K562 (cell line): ENCODE data around the gene FARP2. TPM values are rescaled to one million over a fixed set of nuclear protein-coding genes. Genes with fewer than 3 reads are reported as not detected.

Experiments used
- ATAC-seq: fragments of 200-7000 bp; cut with Tn5 transposase; 3 replicates; pipeline ENCODE4 v1.9.1; 2020; ENCODE audit warnings: moderate library complexity
- BruUV-seq: library from RNA; stranded (reverse); fragments of 400-500 nt; replicated peaks from 2 replicates; lab custom pipeline; 2021; lab: Mats Ljungman, UMichigan
- CTCF ChIA-PET: fragments of 300-600 bp; formaldehyde crosslinking; extraction: SDS; loops from one replicate; lab custom pipeline; 2021; ENCODE audit warnings: low intra/inter-chr PET ratio; lab: Yijun Ruan, JAX
- POLR2A ChIA-PET: fragments of 300-600, 350-650 bp; sonication (Branson Sonifier 250); formaldehyde crosslinking; extraction: SDS; loops from one replicate; lab custom pipeline; 2021; ENCODE audit warnings: antibody characterized with exemption, inconsistent platforms; lab: Yijun Ruan, JAX
- DNase-seq, 4 experiments: peaks; one replicate each; pipeline versions ENCODE4 v3.0.0 to v3.0.0-alpha.2; 2011 to 2018; ENCODE audit warnings: low spot score in 3 of 4, mixed read lengths in 3 of 4; ENCODE audit errors: extremely low read depth in 1 of 4
- FAIRE-seq: peaks from 2 replicates; lab custom pipeline; 2011; peaks lifted over from hg19 to GRCh38; lab: Jason Lieb, UNC
- H2AFZ ChIP-seq: 2 replicates; pipeline ENCODE4 v1.6.0; 2011; ENCODE audit warnings: low read depth, low read length, control low read depth, inconsistent platforms
- H3K27ac ChIP-seq: fragments of 200-600 bp; 3 replicates; pipeline ENCODE4 v1.8.0; 2011; ENCODE audit warnings: low read depth, mild to moderate bottlenecking, control low read depth, inconsistent platforms, low read length, moderate library complexity, mixed read lengths; ENCODE audit errors: extremely low read depth
- H3K27me3 ChIP-seq, 2 experiments: fragments of 300-600 bp in 1 of 2; 2 replicates in 1 of 2; 3 replicates in 1 of 2; pipeline versions ENCODE4 v1.6.0 to v1.8.0; 2011; ENCODE audit warnings: inconsistent platforms in 2 of 2, low read length in 2 of 2, mild to moderate bottlenecking in 1 of 2, mixed read lengths in 1 of 2, moderate library complexity in 1 of 2; ENCODE audit not compliant: control insufficient read depth in 2 of 2, insufficient read depth in 2 of 2
- H3K36me3 ChIP-seq: fragments of 300-600 bp; 3 replicates; pipeline ENCODE4 v1.8.0; 2011; ENCODE audit warnings: mild to moderate bottlenecking, low read length, inconsistent platforms; ENCODE audit not compliant: control insufficient read depth, insufficient read depth
- H3K4me1 ChIP-seq, 2 experiments: fragments of 200-600 bp in 1 of 2; replicated peaks in 1 of 2; 2 replicates in 1 of 2; 3 replicates in 1 of 2; pipeline versions ENCODE4 v1.5.1 to v1.8.0; 2011; ENCODE audit warnings: inconsistent platforms in 2 of 2, low read length in 2 of 2, mild to moderate bottlenecking in 1 of 2, mixed read lengths in 1 of 2, moderate library complexity in 1 of 2; ENCODE audit not compliant: control insufficient read depth in 2 of 2, insufficient read depth in 2 of 2
- H3K4me2 ChIP-seq: 2 replicates; pipeline ENCODE4 v1.6.1; 2011; ENCODE audit warnings: low read length, control low read depth, inconsistent platforms, mixed read lengths; ENCODE audit not compliant: insufficient read depth
- H3K4me3 ChIP-seq: fragments of 200-600 bp; sonication (generic), shearing (Covaris generic); 2 replicates; pipeline ENCODE4 v1.5.1; 2016; ENCODE audit warnings: control low read depth, inconsistent platforms
- H3K79me2 ChIP-seq: fragments of 200-600 bp; 3 replicates; pipeline ENCODE4 v1.8.0; 2011; ENCODE audit warnings: low read length, inconsistent platforms; ENCODE audit not compliant: control insufficient read depth, insufficient read depth
- H3K9ac ChIP-seq, 2 experiments: 2 replicates each; pipeline versions ENCODE4 v1.6.0 to v1.6.1; 2011; ENCODE audit warnings: low read depth in 2 of 2, low read length in 2 of 2, control low read depth in 1 of 2, inconsistent platforms in 1 of 2, mild to moderate bottlenecking in 1 of 2, mixed read lengths in 1 of 2; ENCODE audit not compliant: insufficient read depth in 1 of 2
- H3K9me1 ChIP-seq: one replicate; pipeline ENCODE4 v1.6.0; 2011; ENCODE audit warnings: inconsistent platforms, mild to moderate bottlenecking, low read length, moderate library complexity; ENCODE audit not compliant: control insufficient read depth, insufficient read depth
- H3K9me3 ChIP-seq: replicated peaks from 2 replicates; pipeline ENCODE4 v1.5.1; 2011; ENCODE audit warnings: low read depth, low read length, inconsistent platforms; ENCODE audit not compliant: control insufficient read depth, insufficient read depth
- H4K20me1 ChIP-seq: replicated peaks from 2 replicates; pipeline ENCODE4 v1.6.1; 2011; ENCODE audit warnings: low read length, inconsistent platforms, mixed read lengths; ENCODE audit not compliant: control insufficient read depth, insufficient read depth
- CBFA2T3 ChIP-seq: fragments of 450-650 bp; IDR thresholded peaks from 2 replicates; pipeline ENCODE4 v1.6.1; 2017
- CBX1 ChIP-seq: sonication (generic); IDR thresholded peaks from 2 replicates; pipeline ENCODE4 v1.6.1; 2016; ENCODE audit warnings: antibody characterized with exemption, low read depth, mild to moderate bottlenecking
- EHMT2 ChIP-seq: fragments of 450-650 bp; IDR thresholded peaks from 2 replicates; pipeline ENCODE4 v1.6.1; 2018; ENCODE audit warnings: antibody characterized with exemption
- EP300 ChIP-seq: IDR thresholded peaks from 2 replicates; pipeline ENCODE4 v1.6.1; 2012; ENCODE audit warnings: low read length, improper control_type of control experiment
- MAFK ChIP-seq: IDR thresholded peaks from 2 replicates; pipeline ENCODE4 v1.6.1; 2011; ENCODE audit warnings: low read length, improper control_type of control experiment
- MCM5 ChIP-seq: fragments of 450-650 bp; IDR thresholded peaks from 2 replicates; pipeline ENCODE4 v1.6.1; 2016; ENCODE audit warnings: low read depth
- MEIS2 ChIP-seq: fragments of 450-650 bp; IDR thresholded peaks from 2 replicates; pipeline ENCODE4 v1.6.1; 2014; ENCODE audit warnings: mild to moderate bottlenecking; ENCODE audit not compliant: partially characterized antibody
- MTA2 ChIP-seq: fragments of 450-650 bp; IDR thresholded peaks from 2 replicates; pipeline ENCODE4 v1.6.1; 2016; ENCODE audit warnings: low read depth
- NONO ChIP-seq, 2 experiments: fragments of 200-400 bp in 1 of 2; fragments of 450-650 bp in 1 of 2; formaldehyde crosslinking in 1 of 2; IDR thresholded peaks; 2 replicates each; pipeline ENCODE4 v1.6.1; 2017; ENCODE audit warnings: low read depth in 2 of 2, mild to moderate bottlenecking in 2 of 2, moderate library complexity in 2 of 2, low read length in 1 of 2
- PHF8 ChIP-seq: fragments of 200-600 bp; sonication (generic); IDR thresholded peaks from 2 replicates; pipeline ENCODE4 v1.6.1; 2012; ENCODE audit warnings: mixed run types, mild to moderate bottlenecking, inconsistent platforms, low read length, moderate library complexity, borderline replicate concordance
- RCOR1 ChIP-seq, 2 experiments: IDR thresholded peaks; 2 replicates each; pipeline ENCODE4 v1.6.1; 2012; ENCODE audit warnings: low read depth in 2 of 2, low read length in 2 of 2, borderline replicate concordance in 1 of 2, improper control_type of control experiment in 1 of 2
- TCF3 ChIP-seq: sonication (generic); formaldehyde crosslinking; IDR thresholded peaks from 2 replicates; pipeline ENCODE4 v1.4.0; 2020; ENCODE audit warnings: mild to moderate bottlenecking, missing genetic modification reagents
- TRIM24 ChIP-seq, 2 experiments: fragments of 450-650 bp; IDR thresholded peaks; 2 replicates each; pipeline ENCODE4 v1.6.1; 2016
- ZNF263 ChIP-seq: sonication (generic); formaldehyde crosslinking; IDR thresholded peaks from 2 replicates; pipeline ENCODE4 v1.8.0; 2022; ENCODE audit warnings: mild to moderate bottlenecking, missing genetic modification reagents, borderline replicate concordance
- WGBS: fragments of 100-300 bp; shearing (Covaris generic); methylation state at CpG from one replicate; pipeline ENCODE4 v1.1.6; 2016; ENCODE audit warnings: low coverage, mixed read lengths; ENCODE audit not compliant: insufficient coverage; ENCODE audit errors: missing lambda C conversion rate; 5-methylcytosine and 5-hydroxymethylcytosine counted together
- in situ Hi-C: fragments of 300-500 bp; cut with MboI; formaldehyde crosslinking; loops from 4 replicates; pipeline ENCODE4 v1.15.0; 2018; ENCODE audit warnings: inconsistent platforms, mixed read lengths
- intact Hi-C: fragments of 100-400 bp; cut with micrococcal nuclease; formaldehyde crosslinking; loops from 2 replicates; pipeline ENCODE4 v1.14.2; 2022
- polyA plus RNA-seq, 8 experiments: library from polyadenylated mRNA; depleted of rRNA in 4 of 8; stranded (reverse) in 5 of 8; unstranded in 3 of 8; fragments of >200 nt; fragmentation: Nextera tagmentation in 2 of 8; fragmentation: Illumina TruSeq in 1 of 8; extraction: Ambion mirVana in 2 of 8; extraction: Trizol in 1 of 8; gene quantifications; 2 replicates each; pipeline versions ENCODE4 v1.2.1 to v1.2.3, GENCODE V29; 2011 to 2014; ENCODE audit warnings: inconsistent platforms in 1 of 8, missing spikeins in 1 of 8
- total RNA-seq, 7 experiments: library from RNA; depleted of rRNA in 6 of 7; stranded (reverse); fragments of >200 nt in 6 of 7; fragmentation: Illumina TruSeq in 2 of 7; extraction: Trizol in 2 of 7; gene quantifications; 2 replicates each; pipeline versions ENCODE4 v1.2.1 to v1.2.3, GENCODE V29; 2011 to 2021; ENCODE audit warnings: low replicate concordance in 1 of 7
- TF ChIP-seq, protein P1 (sequence below): fragments of 450-650 bp; formaldehyde crosslinking; IDR thresholded peaks from 2 replicates; pipeline ENCODE4 v1.4.0; 2022; ENCODE audit warnings: missing genetic modification characterization

Gene FARP2
- total and polyA plus RNA-seq, 9 of the 15 experiments (the other 6 are each of a cell fraction or from before 2014, with no cell fraction given), result 4.1 to 38.1 (median 21.1) TPM

DNA sequence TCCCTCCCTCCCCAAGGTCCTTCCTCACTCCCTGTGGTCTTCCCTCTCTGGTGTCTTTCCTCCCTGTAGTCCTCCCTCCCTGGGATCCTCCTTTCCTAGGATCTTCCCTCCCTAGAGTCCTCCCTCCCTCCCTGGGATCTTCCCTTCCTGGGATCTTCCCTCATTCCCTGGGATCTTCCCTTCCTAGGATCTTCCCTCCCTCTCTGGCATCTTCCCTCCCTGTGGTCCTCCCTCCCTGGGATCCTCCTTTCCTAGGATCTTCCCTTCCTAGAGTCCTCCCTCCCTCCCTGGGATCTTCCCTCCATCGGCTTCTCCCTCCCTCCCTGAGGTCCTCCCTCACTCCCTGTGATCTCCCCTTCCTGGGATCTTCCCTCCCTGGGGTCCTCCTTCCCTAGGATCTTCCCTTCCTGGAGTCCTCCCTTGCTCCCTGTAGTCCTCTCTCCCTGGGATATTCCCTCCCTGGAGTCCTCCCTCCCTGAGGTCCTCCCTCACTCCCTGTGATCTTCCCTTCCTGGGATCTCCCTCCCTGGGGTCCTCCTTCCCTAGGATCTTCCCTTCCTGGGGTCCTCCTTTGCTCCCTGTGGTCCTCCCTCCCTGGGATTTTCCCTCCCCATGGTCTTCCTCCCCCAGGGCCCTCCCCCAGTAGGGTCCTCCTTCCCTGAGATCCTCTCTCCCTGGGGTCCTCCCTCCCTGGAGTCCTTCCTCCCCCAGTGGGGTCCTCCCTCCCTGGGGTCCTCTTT lies 129.3 kb downstream of the FARP2 start:
- FAIRE-seq, result no peak
- H4K20me1 ChIP-seq, result no peaks in the 10 kb centered on the region
- CTCF ChIA-PET, result no interaction called here
- BruUV-seq, result no TSS peak
- H3K9ac ChIP-seq, result no peak overlapping the region; a peak in 1 of 4 replicates
- no peak overlapping the region for H2AFZ ChIP-seq
- ATAC-seq, result no peak
- H3K4me1 ChIP-seq, result peaks cover 13 to 15% of the 10 kb centered on the region in 2 experiments; a peak in 4 of 5 replicates
- intact Hi-C loops, result no loop called here
- H3K79me2 ChIP-seq, result no peaks in the 10 kb centered on the region
- in situ Hi-C loops, result no loop called here
- peaks cover 2% of the 10 kb centered on the region for H3K9me1 ChIP-seq
- H3K4me3 ChIP-seq, result no peak overlapping the region
- no CpG with 5 or more reads among the region's 1 CpG for WGBS
- peak; percentile 92 for TF ChIP-seq ZNF263
- TF ChIP-seq, protein P1, sequence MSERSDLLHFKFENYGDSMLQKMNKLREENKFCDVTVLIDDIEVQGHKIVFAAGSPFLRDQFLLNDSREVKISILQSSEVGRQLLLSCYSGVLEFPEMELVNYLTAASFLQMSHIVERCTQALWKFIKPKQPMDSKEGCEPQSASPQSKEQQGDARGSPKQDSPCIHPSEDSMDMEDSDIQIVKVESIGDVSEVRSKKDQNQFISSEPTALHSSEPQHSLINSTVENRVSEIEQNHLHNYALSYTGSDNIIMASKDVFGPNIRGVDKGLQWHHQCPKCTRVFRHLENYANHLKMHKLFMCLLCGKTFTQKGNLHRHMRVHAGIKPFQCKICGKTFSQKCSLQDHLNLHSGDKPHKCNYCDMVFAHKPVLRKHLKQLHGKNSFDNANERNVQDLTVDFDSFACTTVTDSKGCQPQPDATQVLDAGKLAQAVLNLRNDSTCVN (CRISPR knock-in tag), result no peak
- TF ChIP-seq, all 486 proteins: peak for 1
- Histone ChIP-seq H3K27me3 (no peaks in the 10 kb centered on the region), H3K9me3 (no peaks in the 10 kb centered on the region), H3K27ac (no peak overlapping the region), H3K36me3 (no peaks in the 10 kb centered on the region), H3K4me2 (no peak overlapping the region)
- no peak for DNase-seq
- POLR2A ChIA-PET, result no interaction called here

DNA sequence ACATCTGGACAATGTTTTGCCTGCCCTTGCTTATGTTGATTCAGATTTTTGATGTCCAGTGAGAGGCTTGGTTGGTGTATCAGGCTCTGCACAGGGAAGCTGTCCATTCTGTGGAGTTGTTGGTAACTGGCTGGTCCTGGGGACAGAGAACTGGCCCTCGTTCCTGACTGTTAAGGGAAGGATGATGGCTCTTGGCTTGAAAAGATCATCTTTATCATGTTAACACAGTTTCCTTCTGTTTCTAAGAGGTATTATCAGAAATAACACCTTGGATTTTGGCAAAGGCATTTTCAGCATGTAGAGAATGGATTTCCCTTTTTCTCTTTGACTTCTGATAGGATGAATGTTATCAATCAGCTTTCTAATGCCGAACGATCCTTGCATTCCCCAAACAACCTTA lies 133.0 kb downstream of the FARP2 start:
- ChIA-PET CTCF (no interaction called here), POLR2A (interaction anchor here (1.5 to 2.2 kb wide), 2 partner anchors 10 to 11 kb away, joined by 4 to 6 read pairs; no protein-coding TSS in a partner anchor)
- FAIRE-seq (peak; percentile 93), ATAC-seq (peak; percentile 65), DNase-seq (peak; percentile 63 to 71 (median 64))
- 0% methylated on average over 3 of the region's 3 CpGs for WGBS
- in situ Hi-C loops (no loop called here), intact Hi-C loops (no loop called here)
- BruUV-seq, result no TSS peak
- no peaks in the 10 kb centered on the region for H4K20me1 ChIP-seq
- H3K9me1 ChIP-seq, result peaks cover 4% of the 10 kb centered on the region
- H3K36me3 ChIP-seq, result peaks cover 10% of the 10 kb centered on the region; the same call in 2 of the 3 replicates
- H3K27ac ChIP-seq, result 0 out of 3 replicates have a peak overlapping the region, but pooled peaks have one; percentile 9
- H3K4me2 ChIP-seq, result peak overlapping the region; percentile 36; the same call in 1 of the 2 replicates
- no peak overlapping the region for H3K4me3 ChIP-seq
- peaks cover 22 to 32% of the 10 kb centered on the region in 2 experiments; a peak in 4 of 5 replicates for H3K4me1 ChIP-seq
- H3K9me3 ChIP-seq, result no peaks in the 10 kb centered on the region
- no peak overlapping the region for H2AFZ ChIP-seq
- H3K9ac ChIP-seq, result no peak overlapping the region
- no peaks in the 10 kb centered on the region for H3K79me2 ChIP-seq
- H3K27me3 ChIP-seq, result no peaks in the 10 kb centered on the region
- TF ChIP-seq MAFK (no peak), MTA2 (0 out of 2 replicates have a peak, but pooled peaks have one; percentile 36), RCOR1 (IDR thresholded peaks at IDR 0.05; ENCODE audit: borderline replicate concordance in 1 of 2, low read depth in 2 of 2, low read length in 2 of 2) (no peak), EHMT2 (0 out of 2 replicates have a peak, but pooled peaks have one; percentile 15), TCF3 (CRISPR knock-in tag) (peak; percentile 87), TRIM24 (IDR thresholded peaks at IDR 0.05) (peak in 1 of 2 experiments; percentile 42; a peak in 1 of 4 replicates), MEIS2 (peak; percentile 2), CBFA2T3 (peak; percentile 86), MCM5 (no peak), PHF8 (no peak), NONO (IDR thresholded peaks at IDR 0.05; ENCODE audit: low read depth in 2 of 2, low read length in 1 of 2) (no peak), CBX1 (no peak), EP300 (peak; percentile 65; the same call in 1 of the 2 replicates)
